H1 (cell line): ENCODE data around the gene UGT1A8. TPM values are rescaled to one million over a fixed set of nuclear protein-coding genes. Genes with fewer than 3 reads are reported as not detected.

Experiments used
- CTCF ChIA-PET: fragments of 300-600 bp; sonication (Branson Sonifier 250); formaldehyde crosslinking; loops from one replicate; lab custom pipeline; 2021; ENCODE audit not compliant: partially characterized antibody; lab: Charles Lee
- POLR2A ChIA-PET: fragments of 300-600 bp; sonication (Branson Sonifier 250); formaldehyde crosslinking; loops from one replicate; lab custom pipeline; 2021; ENCODE audit warnings: inconsistent platforms; ENCODE audit not compliant: partially characterized antibody; lab: Charles Lee
- DNase-seq, 2 experiments: peaks; one replicate each; pipeline versions ENCODE4 v3.0.0 to v3.0.0-alpha.2; 2010 to 2022; ENCODE audit warnings: low spot score in 2 of 2, low read depth in 1 of 2, mixed read lengths in 1 of 2
- FAIRE-seq: peaks from 2 replicates; lab custom pipeline; 2011; peaks lifted over from hg19 to GRCh38; lab: Jason Lieb, UNC
- H2AFZ ChIP-seq: 2 replicates; pipeline ENCODE4 v1.8.1; 2012; ENCODE audit warnings: low read length, inconsistent platforms
- H2AK5ac ChIP-seq: 2 replicates; pipeline ENCODE4 v1.6.1; 2013; ENCODE audit warnings: low read depth, low read length
- H2BK120ac ChIP-seq: replicated peaks from 2 replicates; pipeline ENCODE3; 2013; ENCODE audit warnings: low read depth, low read length, inconsistent platforms
- H2BK12ac ChIP-seq: 2 replicates; pipeline ENCODE4 v1.6.1; 2013; ENCODE audit warnings: low read depth, low read length
- H2BK15ac ChIP-seq: 2 replicates; pipeline ENCODE4 v1.6.1; 2013; ENCODE audit warnings: low read length
- H2BK20ac ChIP-seq: 2 replicates; pipeline ENCODE4 v1.6.1; 2013; ENCODE audit warnings: low read length
- H2BK5ac ChIP-seq: 2 replicates; pipeline ENCODE4 v1.6.1; 2013; ENCODE audit warnings: low read depth, low read length
- H3K14ac ChIP-seq: 2 replicates; pipeline ENCODE4 v1.6.1; 2013; ENCODE audit warnings: inconsistent platforms; ENCODE audit not compliant: insufficient read length
- H3K18ac ChIP-seq: 2 replicates; pipeline ENCODE4 v1.6.1; 2013; ENCODE audit warnings: low read length; ENCODE audit errors: extremely low read depth
- H3K23ac ChIP-seq: 2 replicates; pipeline ENCODE4 v1.6.1; 2013; ENCODE audit warnings: inconsistent platforms; ENCODE audit not compliant: insufficient read length
- H3K23me2 ChIP-seq: 2 replicates; pipeline ENCODE4 v1.6.1; 2013; ENCODE audit warnings: low read depth, low read length
- H3K27ac ChIP-seq: 2 replicates; pipeline ENCODE4 v1.6.1; 2011; ENCODE audit warnings: low read depth, low read length, inconsistent platforms
- H3K27me3 ChIP-seq, 4 experiments: replicated peaks in 1 of 4; 1 replicate in 1 of 4; 2 replicates in 3 of 4; pipeline versions ENCODE4 v1.6.1 to v1.8.1; 2011 to 2013; ENCODE audit warnings: low read length in 3 of 4, mild to moderate bottlenecking in 3 of 4, inconsistent platforms in 2 of 4, mixed read lengths in 2 of 4, moderate library complexity in 1 of 4; ENCODE audit not compliant: control insufficient read depth in 3 of 4, insufficient read depth in 3 of 4; ENCODE audit errors: extremely low read depth in 1 of 4
- H3K36me3 ChIP-seq, 4 experiments: 2 replicates each; pipeline versions ENCODE4 v1.6.1 to v1.8.1; 2011 to 2013; ENCODE audit warnings: mild to moderate bottlenecking in 4 of 4, low read length in 3 of 4, moderate library complexity in 2 of 4, control low read depth in 1 of 4, inconsistent platforms in 1 of 4; ENCODE audit not compliant: insufficient read depth in 4 of 4, control insufficient read depth in 2 of 4
- H3K4ac ChIP-seq: replicated peaks from 2 replicates; pipeline ENCODE3; 2013; ENCODE audit warnings: low read length, low read depth, mixed read lengths, inconsistent platforms; ENCODE audit not compliant: insufficient read length
- H3K4me1 ChIP-seq, 4 experiments: replicated peaks in 1 of 4; 1 replicate in 1 of 4; 2 replicates in 3 of 4; pipeline versions ENCODE4 v1.6.1 to v1.8.1; 2011 to 2013; ENCODE audit warnings: low read length in 3 of 4, inconsistent platforms in 2 of 4, mixed read lengths in 1 of 4; ENCODE audit not compliant: insufficient read depth in 4 of 4, control insufficient read depth in 3 of 4
- H3K4me2 ChIP-seq, 2 experiments: 2 replicates each; pipeline versions ENCODE4 v1.6.1 to v1.8.1; 2011 to 2013; ENCODE audit warnings: low read depth in 2 of 2, low read length in 2 of 2, control low read depth in 1 of 2, inconsistent platforms in 1 of 2, mild to moderate bottlenecking in 1 of 2; ENCODE audit not compliant: insufficient read depth in 1 of 2
- H3K4me3 ChIP-seq, 4 experiments: fragments of 200-600, 300-600 bp in 1 of 4; sonication (generic), shearing (Covaris generic), sonication (Bioruptor Twin) in 1 of 4; 2 replicates each; pipeline versions ENCODE4 v1.5.1 to v1.8.1; 2011 to 2016; ENCODE audit warnings: low read length in 4 of 4, low read depth in 3 of 4, control low read depth in 2 of 4, inconsistent platforms in 2 of 4, mild to moderate bottlenecking in 2 of 4, mixed read lengths in 1 of 4, moderate library complexity in 1 of 4; ENCODE audit not compliant: insufficient read depth in 2 of 4; ENCODE audit errors: extremely low read depth in 1 of 4
- H3K56ac ChIP-seq: replicated peaks from 2 replicates; pipeline ENCODE3; 2013; ENCODE audit warnings: low read depth, mild to moderate bottlenecking, mixed read lengths, low read length, inconsistent platforms; ENCODE audit not compliant: insufficient read length
- H3K79me1 ChIP-seq: 2 replicates; pipeline ENCODE4 v1.6.1; 2013; ENCODE audit warnings: low read depth, low read length, control low read depth
- H3K79me2 ChIP-seq, 2 experiments: 2 replicates each; pipeline versions ENCODE4 v1.6.1 to v1.8.1; 2012 to 2013; ENCODE audit warnings: low read length in 2 of 2, mild to moderate bottlenecking in 2 of 2, inconsistent platforms in 1 of 2; ENCODE audit not compliant: insufficient read depth in 2 of 2, control insufficient read depth in 1 of 2
- H3K9ac ChIP-seq, 4 experiments: replicated peaks in 1 of 4; 1 replicate in 1 of 4; 2 replicates in 3 of 4; pipeline versions ENCODE4 v1.6.1 to v1.8.1; 2011 to 2013; ENCODE audit warnings: low read depth in 3 of 4, low read length in 3 of 4, control low read depth in 2 of 4, mild to moderate bottlenecking in 2 of 4, moderate library complexity in 2 of 4, inconsistent platforms in 1 of 4; ENCODE audit errors: extremely low read depth in 1 of 4
- H3K9me3 ChIP-seq, 2 experiments: 2 replicates each; pipeline versions ENCODE4 v1.6.1 to v1.8.1; 2012 to 2013; ENCODE audit warnings: mild to moderate bottlenecking in 2 of 2, moderate library complexity in 2 of 2, control low read depth in 1 of 2, inconsistent platforms in 1 of 2, low read depth in 1 of 2, low read length in 1 of 2, mixed read lengths in 1 of 2; ENCODE audit not compliant: insufficient read depth in 2 of 2
- H4K20me1 ChIP-seq, 2 experiments: replicated peaks in 1 of 2; 2 replicates each; pipeline versions ENCODE3 to v1.8.1; 2011 to 2013; ENCODE audit warnings: inconsistent platforms in 2 of 2, low read length in 2 of 2, mild to moderate bottlenecking in 1 of 2; ENCODE audit not compliant: insufficient read depth in 2 of 2, control insufficient read depth in 1 of 2
- H4K5ac ChIP-seq: 2 replicates; pipeline ENCODE4 v1.6.1; 2013; ENCODE audit warnings: low read length, low read depth, mixed read lengths, inconsistent platforms; ENCODE audit not compliant: insufficient read length
- H4K8ac ChIP-seq: 2 replicates; pipeline ENCODE4 v1.8.0; 2013; ENCODE audit warnings: mild to moderate bottlenecking, moderate library complexity, low read length, inconsistent platforms; ENCODE audit not compliant: insufficient read depth; ENCODE audit errors: extremely low read depth
- H4K91ac ChIP-seq: replicated peaks from 2 replicates; pipeline ENCODE3; 2013; ENCODE audit warnings: low read length, mixed read lengths, inconsistent platforms; ENCODE audit not compliant: insufficient read length
- CBX5 ChIP-seq: fragments of 300-800, 300-1000 bp; sonication (generic); IDR thresholded peaks from 2 replicates; pipeline ENCODE4 v1.7.1; 2016; ENCODE audit warnings: antibody characterized with exemption, low read length, low read depth
- CEBPB ChIP-seq: IDR thresholded peaks from 2 replicates; pipeline ENCODE4 v1.6.1; 2012; ENCODE audit warnings: low read depth, low read length
- HDAC2 ChIP-seq, 2 experiments: fragments of 300-600 bp in 1 of 2; sonication (generic) in 1 of 2; IDR thresholded peaks; 2 replicates each; pipeline ENCODE4 v1.6.1; 2011 to 2012; ENCODE audit warnings: low read depth in 2 of 2, low read length in 2 of 2, mild to moderate bottlenecking in 2 of 2, moderate library complexity in 2 of 2, borderline replicate concordance in 1 of 2, inconsistent platforms in 1 of 2
- POLR2A ChIP-seq, 2 experiments: IDR thresholded peaks; 1 replicate in 1 of 2; 2 replicates in 1 of 2; pipeline ENCODE4 v1.6.1; 2011; ENCODE audit warnings: low read depth in 2 of 2, low read length in 2 of 2, mild to moderate bottlenecking in 2 of 2; ENCODE audit errors: control extremely low read depth in 1 of 2
- POLR2AphosphoS5 ChIP-seq: IDR thresholded peaks from 2 replicates; pipeline ENCODE4 v1.6.1; 2011; ENCODE audit warnings: low read depth, low read length
- SP2 ChIP-seq: IDR thresholded peaks from 2 replicates; pipeline ENCODE4 v1.6.1; 2012; ENCODE audit warnings: mild to moderate bottlenecking, low read length, inconsistent platforms
- SUZ12 ChIP-seq: fragments of 200-600 bp; sonication (generic); IDR thresholded peaks from 2 replicates; pipeline ENCODE4 v1.6.1; 2012; ENCODE audit warnings: mild to moderate bottlenecking, inconsistent platforms, low read length, moderate library complexity, mixed read lengths
- TAF7 ChIP-seq: optimal IDR thresholded peaks from 2 replicates; pipeline ENCODE3; 2011; ENCODE audit warnings: low read depth, mild to moderate bottlenecking, inconsistent platforms, low read length, moderate library complexity, borderline replicate concordance
- WGBS, 2 experiments: shearing (Covaris generic) in 1 of 2; methylation state at CpG; one replicate each; pipeline versions ENCODE4 v1.1.6 to v1.1.7; 2013 to 2015; ENCODE audit warnings: low lambda C conversion rate in 2 of 2, mixed read lengths in 2 of 2, inconsistent platforms in 1 of 2, low coverage in 1 of 2, missing lambda C conversion rate in 1 of 2; ENCODE audit not compliant: insufficient replicate concordance in 2 of 2, insufficient coverage in 1 of 2, insufficient read length in 1 of 2; ENCODE audit errors: extremely low coverage in 1 of 2, missing lambda C conversion rate in 1 of 2; 5-methylcytosine and 5-hydroxymethylcytosine counted together
- polyA plus RNA-seq, 7 experiments: library from polyadenylated mRNA; depleted of rRNA in 3 of 7; stranded (reverse) in 5 of 7; unstranded in 2 of 7; fragments of >200 nt in 5 of 7; fragments of 200-250 nt in 2 of 7; gene quantifications; 1 replicate in 5 of 7; 2 replicates in 1 of 7; 4 replicates in 1 of 7; pipeline versions ENCODE4 v1.2.1 to v1.2.3, GENCODE V29; 2011 to 2013; ENCODE audit warnings: missing spikeins in 2 of 7, mixed read lengths in 2 of 7
- total RNA-seq: library from RNA; stranded (reverse); fragmentation: NEBNext Ultra II Directional; extraction: Animal tissue kit (Norgen Biotek cat#: 25700); gene quantifications from 2 replicates; pipeline ENCODE4 v1.2.1, GENCODE V29; 2021
- TF ChIP-seq, protein P1 (sequence below): IDR thresholded peaks from 2 replicates; pipeline ENCODE4 v1.6.1; 2012; ENCODE audit warnings: inconsistent platforms

Gene UGT1A8
- total and polyA plus RNA-seq, 2 of the 8 experiments (the other 6 are each of a cell fraction or from before 2014, with no cell fraction given) = not detected

DNA sequence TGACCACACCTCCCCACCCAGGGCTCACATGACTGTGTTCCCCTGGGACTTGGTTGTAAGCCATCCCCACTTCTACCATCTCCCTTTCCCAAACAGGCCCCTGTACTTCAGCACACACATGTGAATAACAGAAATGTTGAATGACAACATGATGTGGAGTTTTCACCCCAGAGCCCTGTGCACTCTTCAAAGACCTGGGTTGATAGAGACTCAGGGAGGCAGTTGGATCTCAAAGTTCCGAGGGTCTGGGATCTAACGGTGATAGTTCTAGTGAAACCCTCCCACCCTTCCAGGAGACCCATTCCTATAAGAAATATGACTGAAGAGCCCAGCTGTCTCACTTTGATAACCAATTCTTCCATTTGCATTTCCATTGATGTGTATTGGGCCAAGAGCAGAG is 160.6 kb downstream of the UGT1A8 start, which contains the start of gene MROH2A:
Gene MROH2A, plus strand, starts transcription at position 301 of the 400 bp plus-strand sequence. CDS start 1,029 bp downstream, outside the sequence.
- Histone ChIP-seq H3K79me2 (no peaks in the 10 kb centered on the region), H2BK120ac (no peak within 1 kb of the TSS), H2BK20ac (no peak within 1 kb of the TSS), H3K36me3 (no peaks in the 10 kb centered on the region), H3K18ac (no peak within 1 kb of the TSS), H3K4me1 (no peaks in the 10 kb centered on the region), H2AK5ac (no peak within 1 kb of the TSS), H3K23me2 (no peaks in the 10 kb centered on the region; the same call in 1 of the 2 replicates), H2BK15ac (no peak within 1 kb of the TSS), H3K23ac (no peak within 1 kb of the TSS), H3K14ac (no peak within 1 kb of the TSS), H4K20me1 (no peaks in the 10 kb centered on the region), H4K91ac (no peak within 1 kb of the TSS), H3K4ac (no peak within 1 kb of the TSS), H2BK12ac (no peak within 1 kb of the TSS), H3K9me3 (peaks cover 9 to 13% of the 10 kb centered on the region in 2 experiments; a peak in 3 of 4 replicates), H2AFZ (no peak within 1 kb of the TSS), H3K79me1 (no peaks in the 10 kb centered on the region), H3K4me3 (no peak within 1 kb of the TSS), H3K56ac (no peak within 1 kb of the TSS), H2BK5ac (no peak within 1 kb of the TSS), H3K27me3 (no peaks in the 10 kb centered on the region), H3K4me2 (no peak within 1 kb of the TSS), H3K27ac (no peak within 1 kb of the TSS), H4K8ac (no peak within 1 kb of the TSS), H3K9ac (no peak within 1 kb of the TSS), H4K5ac (no peak within 1 kb of the TSS)
- DNase-seq (no peak), FAIRE-seq (no peak)
- WGBS, 2 experiments = 100% methylated on average over 2 of the region's 2 CpGs; no CpG with 5 or more reads in 1 of the 2 experiments
- POLR2A ChIA-PET = interaction anchor here (1.0 kb wide), 1 partner anchor 10 kb away, joined by 3 read pairs; no protein-coding TSS in a partner anchor
- CTCF ChIA-PET = no interaction called here
- TF ChIP-seq POLR2AphosphoS5 (no peak), POLR2A (IDR thresholded peaks at IDR 0.05; ENCODE audit: control extremely low read depth in 1 of 2, low read depth in 2 of 2, low read length in 2 of 2) (no peak), SUZ12 (no peak), SP2 (no peak), CBX5 (no peak), HDAC2 (IDR thresholded peaks at IDR 0.05; ENCODE audit: borderline replicate concordance in 1 of 2, low read depth in 2 of 2, low read length in 2 of 2) (no peak), CEBPB (no peak), TAF7 (no peak)
- TF ChIP-seq, protein P1, sequence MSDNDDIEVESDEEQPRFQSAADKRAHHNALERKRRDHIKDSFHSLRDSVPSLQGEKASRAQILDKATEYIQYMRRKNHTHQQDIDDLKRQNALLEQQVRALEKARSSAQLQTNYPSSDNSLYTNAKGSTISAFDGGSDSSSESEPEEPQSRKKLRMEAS = no peak
